ENCODE results near the gene IRF8. TPM values are rescaled to one million over a fixed set of nuclear protein-coding genes. Genes with fewer than 3 reads are reported as not detected.
"Not testable (repeated sequence)": the region's sequence is repeated elsewhere in the genome, so short reads cannot be mapped to it uniquely, and the experiment has no call there.

IRF8 gene
- polyA plus RNA-seq, 1 of the 3 experiments (the other 2 are of a cell fraction), result not detected

DNA sequence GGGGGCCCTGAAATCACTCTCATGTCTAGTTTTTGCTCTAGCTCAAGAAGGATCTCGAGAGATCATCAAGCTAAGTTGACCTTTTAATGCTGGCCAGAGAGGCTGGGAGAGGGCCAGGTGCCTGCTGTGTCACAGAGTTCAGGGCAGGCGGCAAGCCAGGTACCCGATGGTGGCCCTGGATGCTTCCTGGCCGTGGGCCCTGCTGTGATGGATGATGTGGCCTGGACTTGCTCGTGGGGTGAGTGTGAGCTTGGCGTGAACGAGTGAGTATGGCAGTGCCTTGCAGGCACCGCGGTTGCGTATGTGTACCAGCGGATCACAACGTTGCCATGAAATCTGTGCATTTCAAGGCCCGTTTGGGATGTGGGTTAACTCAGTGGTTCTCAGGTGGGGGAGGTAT lies 7.4 kb downstream of the IRF8 start:
- Histone ChIP-seq H3K9ac (no peak overlapping the region), H3K79me2 (ENCODE audit: insufficient read depth) (no peaks in the 10 kb centered on the region), H3K9me3 (no peaks in the 10 kb centered on the region; the same call in 1 of the 2 replicates), H3K9me2 (no peaks in the 10 kb centered on the region), H3K4me3 (ENCODE audit: low read depth in 2 of 2, low read length in 1 of 2) (no peak overlapping the region), H3F3A (replicated peaks; ENCODE audit: insufficient read depth) (no peaks in the 10 kb centered on the region), H3K36me3 (replicated peaks in 1 of 2; ENCODE audit: control insufficient read depth in 1 of 2, insufficient read depth in 2 of 2, low read length in 1 of 2) (no peaks in the 10 kb centered on the region), H3K4me1 (ENCODE audit: control insufficient read depth in 1 of 2, insufficient read depth in 2 of 2, low read depth in 1 of 2, low read length in 1 of 2) (no peaks in the 10 kb centered on the region), H4K20me1 (ENCODE audit: insufficient read depth) (no peaks in the 10 kb centered on the region), H3K27me3 (ENCODE audit: insufficient read depth) (peaks cover 87% of the 10 kb centered on the region), H3K4me2 (no peak overlapping the region), H2AFZ (ENCODE audit: low read depth) (no peak overlapping the region), H3K27ac (ENCODE audit: low read depth in 2 of 2, low read length in 1 of 2) (no peak overlapping the region)
- POLR2A ChIA-PET, result no interaction called here
- TF ChIP-seq TEAD4 (IDR thresholded peaks at IDR 0.05; ENCODE audit: borderline replicate concordance, insufficient read depth), result no peak
- TF ChIP-seq, protein P1, sequence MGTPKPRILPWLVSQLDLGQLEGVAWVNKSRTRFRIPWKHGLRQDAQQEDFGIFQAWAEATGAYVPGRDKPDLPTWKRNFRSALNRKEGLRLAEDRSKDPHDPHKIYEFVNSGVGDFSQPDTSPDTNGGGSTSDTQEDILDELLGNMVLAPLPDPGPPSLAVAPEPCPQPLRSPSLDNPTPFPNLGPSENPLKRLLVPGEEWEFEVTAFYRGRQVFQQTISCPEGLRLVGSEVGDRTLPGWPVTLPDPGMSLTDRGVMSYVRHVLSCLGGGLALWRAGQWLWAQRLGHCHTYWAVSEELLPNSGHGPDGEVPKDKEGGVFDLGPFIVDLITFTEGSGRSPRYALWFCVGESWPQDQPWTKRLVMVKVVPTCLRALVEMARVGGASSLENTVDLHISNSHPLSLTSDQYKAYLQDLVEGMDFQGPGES (IDR thresholded peaks at IDR 0.05; ENCODE audit: low read depth, low read length), result no peak
- no peak for TF ChIP-seq MEF2A (IDR thresholded peaks at IDR 0.05; ENCODE audit: borderline replicate concordance, low read depth)
- TF ChIP-seq MXI1 (IDR thresholded peaks at IDR 0.05; ENCODE audit: low read depth, low read length), result no peak
- no peak for TF ChIP-seq NFIC (IDR thresholded peaks at IDR 0.05; ENCODE audit: borderline replicate concordance)
- no peak for TF ChIP-seq JUND (IDR thresholded peaks at IDR 0.05)
- no peak for TF ChIP-seq EP300 (IDR thresholded peaks at IDR 0.05; ENCODE audit: borderline replicate concordance in 1 of 2, low read depth in 1 of 2, low read length in 1 of 2)
- no peak for TF ChIP-seq FOXJ3 (CRISPR knock-in tag; IDR thresholded peaks at IDR 0.05)
- TF ChIP-seq YY1 (IDR thresholded peaks at IDR 0.05; ENCODE audit: low read depth), result no peak
- no peak for TF ChIP-seq RAD21 (IDR thresholded peaks at IDR 0.05; ENCODE audit: low read length)
- TF ChIP-seq TAF1 (IDR thresholded peaks at IDR 0.05; ENCODE audit: borderline replicate concordance, low read depth, low read length), result no peak
- no peak for TF ChIP-seq NRF1 (IDR thresholded peaks at IDR 0.05; ENCODE audit: low read depth, low read length)
- no peak for TF ChIP-seq RFX5 (IDR thresholded peaks at IDR 0.05; ENCODE audit: low read length)
- no peak for TF ChIP-seq SIN3A (IDR thresholded peaks at IDR 0.05; ENCODE audit: borderline replicate concordance, low read depth, low read length)
- TF ChIP-seq, protein P2, sequence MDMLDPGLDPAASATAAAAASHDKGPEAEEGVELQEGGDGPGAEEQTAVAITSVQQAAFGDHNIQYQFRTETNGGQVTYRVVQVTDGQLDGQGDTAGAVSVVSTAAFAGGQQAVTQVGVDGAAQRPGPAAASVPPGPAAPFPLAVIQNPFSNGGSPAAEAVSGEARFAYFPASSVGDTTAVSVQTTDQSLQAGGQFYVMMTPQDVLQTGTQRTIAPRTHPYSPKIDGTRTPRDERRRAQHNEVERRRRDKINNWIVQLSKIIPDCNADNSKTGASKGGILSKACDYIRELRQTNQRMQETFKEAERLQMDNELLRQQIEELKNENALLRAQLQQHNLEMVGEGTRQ (IDR thresholded peaks at IDR 0.05; ENCODE audit: borderline replicate concordance, low read depth, low read length), result no peak
- CTCF ChIA-PET, result interaction anchor here (1.0 kb wide), 1 partner anchor 85 kb away, joined by 3 read pairs; no protein-coding TSS in a partner anchor
- DNase-seq, result no peak
- 41% methylated on average over 13 of the region's 13 CpGs for WGBS (ENCODE audit: low lambda C conversion rate)

DNA sequence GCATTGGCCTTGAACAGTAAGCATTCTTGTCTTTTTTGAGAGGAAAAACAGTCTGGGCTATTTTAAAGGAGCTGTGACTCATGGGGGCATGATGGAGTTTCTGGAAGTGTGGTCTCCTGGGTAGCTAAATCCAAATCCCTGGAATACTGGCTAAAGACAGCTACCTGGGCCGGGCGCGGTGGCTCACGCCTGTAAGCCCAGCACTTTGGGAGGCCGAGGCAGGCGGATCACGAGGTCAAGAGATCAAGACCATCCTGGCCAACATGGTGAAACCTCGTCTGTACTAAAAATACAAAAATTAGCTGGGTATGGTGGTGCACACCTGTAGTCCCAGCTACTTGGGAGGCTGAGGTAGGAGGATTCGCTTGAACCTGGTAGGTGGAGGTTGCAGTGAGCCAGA lies 8.3 kb downstream of the IRF8 start:
- H4K20me1 ChIP-seq (ENCODE audit: insufficient read depth); H3K4me3 ChIP-seq (ENCODE audit: low read depth in 2 of 2, low read length in 1 of 2); POLR2A ChIA-PET; H3K36me3 ChIP-seq (replicated peaks in 1 of 2; ENCODE audit: control insufficient read depth in 1 of 2, insufficient read depth in 2 of 2, low read length in 1 of 2); H3K9me2 ChIP-seq; H3K4me1 ChIP-seq (ENCODE audit: control insufficient read depth in 1 of 2, insufficient read depth in 2 of 2, low read depth in 1 of 2, low read length in 1 of 2); H3K27ac ChIP-seq (ENCODE audit: low read depth in 2 of 2, low read length in 1 of 2); DNase-seq; H3F3A ChIP-seq (replicated peaks; ENCODE audit: insufficient read depth); H3K9ac ChIP-seq; H3K79me2 ChIP-seq (ENCODE audit: insufficient read depth); H2AFZ ChIP-seq (ENCODE audit: low read depth); H3K4me2 ChIP-seq; H3K9me3 ChIP-seq: not testable (repeated sequence)
- H3K27me3 ChIP-seq (ENCODE audit: insufficient read depth), result peaks cover 89% of the 10 kb centered on the region
- WGBS (ENCODE audit: low lambda C conversion rate), result 14% methylated on average over 7 of the region's 9 CpGs
- CTCF ChIA-PET, result interaction anchor here (0.6 kb wide), 1 partner anchor 94 kb away, joined by 3 read pairs; no protein-coding TSS in a partner anchor

Data from SK-N-SH (cell line).